Endodermal cell (in vitro differentiated cells): ENCODE measurements around the gene TCF12. TPM values are rescaled to one million over a fixed set of nuclear protein-coding genes. Genes with fewer than 3 reads are reported as not detected.

Experiments
- DNase-seq: peaks from one replicate; pipeline ENCODE4 v3.0.0-alpha.2; 2017
- H3K27ac ChIP-seq: 2 replicates; pipeline ENCODE4 v1.5.1; 2013; ENCODE audit warnings: mild to moderate bottlenecking, low read depth, low read length, moderate library complexity
- H3K27me3 ChIP-seq: 2 replicates; pipeline ENCODE4 v1.6.1; 2013; ENCODE audit warnings: mild to moderate bottlenecking, low read length, moderate library complexity; ENCODE audit not compliant: insufficient read depth, control insufficient read depth, poor library complexity, severe bottlenecking
- H3K36me3 ChIP-seq: 2 replicates; pipeline ENCODE4 v1.7.0; 2013; ENCODE audit warnings: mild to moderate bottlenecking, low read length, moderate library complexity; ENCODE audit not compliant: control insufficient read depth, insufficient read depth
- H3K4me1 ChIP-seq: one replicate; pipeline ENCODE4 v1.7.0; 2013; ENCODE audit warnings: low read length; ENCODE audit not compliant: control insufficient read depth, insufficient read depth
- H3K4me3 ChIP-seq: 2 replicates; pipeline ENCODE4 v1.5.1; 2013; ENCODE audit warnings: mild to moderate bottlenecking, low read length, moderate library complexity
- H3K9ac ChIP-seq: 2 replicates; pipeline ENCODE4 v1.6.1; 2013; ENCODE audit warnings: mild to moderate bottlenecking, low read length, moderate library complexity; ENCODE audit not compliant: poor library complexity, severe bottlenecking; ENCODE audit errors: extremely low read depth
- H3K9me3 ChIP-seq: 2 replicates; pipeline ENCODE4 v1.6.1; 2013; ENCODE audit warnings: mild to moderate bottlenecking, low read length, moderate library complexity; ENCODE audit not compliant: control insufficient read depth
- H3K27ac Mint-ChIP-seq: 2 replicates; pipeline ENCODE4 v1.8.0; 2020; ENCODE audit warnings: mixed read lengths
- H3K27me3 Mint-ChIP-seq: 2 replicates; pipeline ENCODE4 v1.8.0; 2021; ENCODE audit warnings: mild to moderate bottlenecking, mixed read lengths; ENCODE audit not compliant: insufficient read depth
- H3K36me3 Mint-ChIP-seq: 2 replicates; pipeline ENCODE4 v1.8.0; 2020; ENCODE audit warnings: low read depth, mixed read lengths
- H3K4me1 Mint-ChIP-seq: 2 replicates; pipeline ENCODE4 v1.8.0; 2020; ENCODE audit warnings: mixed read lengths
- H3K4me3 Mint-ChIP-seq: 2 replicates; pipeline ENCODE4 v1.8.0; 2020; ENCODE audit warnings: mild to moderate bottlenecking, moderate library complexity, mixed read lengths
- H3K9me3 Mint-ChIP-seq: 2 replicates; pipeline ENCODE4 v1.8.0; 2020; ENCODE audit warnings: mild to moderate bottlenecking, mixed read lengths
- WGBS, 2 experiments: methylation state at CpG; one replicate each; pipeline versions ENCODE4 v1.1.5 to v1.1.7; 2013; ENCODE audit warnings: missing lambda C conversion rate in 2 of 2, mixed read lengths in 1 of 2; ENCODE audit not compliant: insufficient coverage in 1 of 2, insufficient read length in 1 of 2; 5-methylcytosine and 5-hydroxymethylcytosine counted together
- total RNA-seq, 2 donors: library from RNA; stranded (reverse); fragmentation: NEBNext Ultra II Directional in 1 of 2; extraction: Animal tissue kit (Norgen Biotek cat#: 25700) in 1 of 2; gene quantifications; 2 replicates in 1 of 2; 3 replicates in 1 of 2; pipeline ENCODE4 v1.2.1, GENCODE V29; 2021
- TF ChIP-seq, protein P1 (sequence below): fragments of 200-600 bp; sonication (generic); conservative IDR thresholded peaks from 2 replicates; pipeline ENCODE4 v1.5.0; 2021; ENCODE audit warnings: antibody characterized with exemption, mild to moderate bottlenecking

Gene TCF12
- total RNA-seq, 2 donors from 2014 or later = 103 to 121 TPM

GRCh38 chr15:57070674-57071073, 152.2 kb downstream of the TCF12 start:
- no peaks in the 10 kb centered on the region for H3K4me1 ChIP-seq
- TF ChIP-seq, protein P1, sequence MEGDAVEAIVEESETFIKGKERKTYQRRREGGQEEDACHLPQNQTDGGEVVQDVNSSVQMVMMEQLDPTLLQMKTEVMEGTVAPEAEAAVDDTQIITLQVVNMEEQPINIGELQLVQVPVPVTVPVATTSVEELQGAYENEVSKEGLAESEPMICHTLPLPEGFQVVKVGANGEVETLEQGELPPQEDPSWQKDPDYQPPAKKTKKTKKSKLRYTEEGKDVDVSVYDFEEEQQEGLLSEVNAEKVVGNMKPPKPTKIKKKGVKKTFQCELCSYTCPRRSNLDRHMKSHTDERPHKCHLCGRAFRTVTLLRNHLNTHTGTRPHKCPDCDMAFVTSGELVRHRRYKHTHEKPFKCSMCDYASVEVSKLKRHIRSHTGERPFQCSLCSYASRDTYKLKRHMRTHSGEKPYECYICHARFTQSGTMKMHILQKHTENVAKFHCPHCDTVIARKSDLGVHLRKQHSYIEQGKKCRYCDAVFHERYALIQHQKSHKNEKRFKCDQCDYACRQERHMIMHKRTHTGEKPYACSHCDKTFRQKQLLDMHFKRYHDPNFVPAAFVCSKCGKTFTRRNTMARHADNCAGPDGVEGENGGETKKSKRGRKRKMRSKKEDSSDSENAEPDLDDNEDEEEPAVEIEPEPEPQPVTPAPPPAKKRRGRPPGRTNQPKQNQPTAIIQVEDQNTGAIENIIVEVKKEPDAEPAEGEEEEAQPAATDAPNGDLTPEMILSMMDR = no peak
- no peak for DNase-seq
- H3K9me3 ChIP-seq = no peaks in the 10 kb centered on the region
- H3K36me3 Mint-ChIP-seq = peaks cover 7% of the 10 kb centered on the region
- H3K9me3 Mint-ChIP-seq = no peaks in the 10 kb centered on the region
- no peaks in the 10 kb centered on the region for H3K36me3 ChIP-seq
- WGBS, 2 experiments = 89% methylated on average over 1 of the region's 1 CpG; no CpG with 5 or more reads in 1 of the 2 experiments
- H3K27me3 ChIP-seq = no peaks in the 10 kb centered on the region
- H3K4me1 Mint-ChIP-seq = peaks cover 9% of the 10 kb centered on the region
- no peak overlapping the region for H3K4me3 Mint-ChIP-seq
- H3K27me3 Mint-ChIP-seq = no peaks in the 10 kb centered on the region
- no peak overlapping the region for H3K4me3 ChIP-seq
- no peak overlapping the region for H3K27ac ChIP-seq
- no peak overlapping the region for H3K9ac ChIP-seq
- no peak overlapping the region for H3K27ac Mint-ChIP-seq

GRCh38 chr15:57079446-57079845, 161.0 kb downstream of the TCF12 start:
- H3K4me3 ChIP-seq = no peak overlapping the region
- WGBS, 2 experiments = 57 to 74% methylated on average over 3 to 5 of the region's 5 CpGs
- peaks cover 20% of the 10 kb centered on the region for H3K4me1 Mint-ChIP-seq
- H3K4me1 ChIP-seq = no peaks in the 10 kb centered on the region
- H3K36me3 Mint-ChIP-seq = no peaks in the 10 kb centered on the region
- H3K27me3 ChIP-seq = no peaks in the 10 kb centered on the region
- no peak overlapping the region for H3K27ac ChIP-seq
- no peak overlapping the region for H3K27ac Mint-ChIP-seq
- TF ChIP-seq, protein P1 = peak; percentile 63
- no peaks in the 10 kb centered on the region for H3K9me3 Mint-ChIP-seq
- H3K9ac ChIP-seq = no peak overlapping the region
- no peaks in the 10 kb centered on the region for H3K27me3 Mint-ChIP-seq
- H3K4me3 Mint-ChIP-seq = no peak overlapping the region
- H3K9me3 ChIP-seq = no peaks in the 10 kb centered on the region
- no peaks in the 10 kb centered on the region for H3K36me3 ChIP-seq
- DNase-seq = no peak

DNA sequence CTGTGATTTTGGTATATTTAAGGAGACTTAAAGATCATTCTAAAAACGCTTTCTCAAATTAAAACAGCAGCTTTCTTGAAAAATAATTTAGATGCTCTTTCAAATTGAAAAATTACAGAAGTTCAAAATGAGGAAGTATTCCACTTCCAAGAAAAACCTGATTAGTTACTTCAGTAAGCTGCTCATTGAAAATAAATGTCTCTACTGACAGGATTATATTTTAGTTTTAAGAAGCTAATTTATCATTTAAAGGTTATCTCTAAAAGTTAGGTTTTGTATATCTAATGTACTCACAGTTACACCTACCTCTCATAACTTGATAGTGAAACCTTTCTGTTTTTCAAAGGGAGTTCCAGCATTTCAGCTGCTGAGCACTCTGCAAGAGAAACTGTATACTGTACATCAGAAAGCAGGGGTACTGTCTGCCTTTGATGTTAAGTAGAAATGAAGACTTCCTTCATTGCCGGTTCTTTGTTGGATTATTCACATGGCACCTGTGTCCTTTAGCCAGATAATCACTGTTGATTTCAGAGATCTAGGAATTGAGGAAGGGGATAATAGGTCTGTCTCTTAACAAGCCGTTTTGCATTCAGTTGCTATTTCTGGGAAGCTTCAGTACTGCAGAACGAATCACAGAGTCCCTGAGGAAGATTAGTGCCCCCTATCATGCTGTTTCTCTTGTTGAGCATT, 161.6 kb downstream of the TCF12 start:
- H3K27ac Mint-ChIP-seq = no peak overlapping the region

More for the DNA sequence above, 161.6 kb downstream of the TCF12 start:
- Mint-ChIP-seq H3K36me3 (no peaks in the 10 kb centered on the region), H3K4me3 (no peak overlapping the region), H3K27me3 (no peaks in the 10 kb centered on the region), H3K4me1 (peaks cover 22% of the 10 kb centered on the region), H3K9me3 (no peaks in the 10 kb centered on the region)
- DNase-seq = no peak
- Histone ChIP-seq H3K9me3 (no peaks in the 10 kb centered on the region), H3K4me1 (no peaks in the 10 kb centered on the region), H3K4me3 (peak overlapping the region; percentile 1), H3K27me3 (no peaks in the 10 kb centered on the region), H3K27ac (peak overlapping the region; percentile 21), H3K9ac (no peak overlapping the region), H3K36me3 (no peaks in the 10 kb centered on the region)
- 57 to 63% methylated on average over 2 to 4 of the region's 4 CpGs for WGBS, 2 experiments
- TF ChIP-seq, protein P1 = peak; percentile 43
